Gastrocnemius medialis (tissue), 4 donors: ENCODE measurements around the gene TEX54.
A peak's percentile ranks its signal among the peaks of the same experiment; 100 is the strongest.

Experiments used
- POLR2A ChIP-seq, 2 donors: fragments of 450-650 bp; IDR thresholded peaks; one replicate each; pipeline ENCODE4 v1.6.1; 2017; ENCODE audit warnings: antibody characterized with exemption in 2 of 2, mild to moderate bottlenecking in 2 of 2, moderate library complexity in 2 of 2
- TF ChIP-seq, protein P1 (sequence below), 5 experiments: fragments of 450-650 bp in 3 of 5; fragments of 200-600 bp in 2 of 5; sonication (generic) in 2 of 5; IDR thresholded peaks in 4 of 5; conservative IDR thresholded peaks in 1 of 5; 1 replicate in 4 of 5; 2 replicates in 1 of 5; pipeline ENCODE4 v1.5.1; 2016 to 2019; ENCODE audit warnings: antibody characterized with exemption in 5 of 5, mild to moderate bottlenecking in 3 of 5, moderate library complexity in 3 of 5

DNA sequence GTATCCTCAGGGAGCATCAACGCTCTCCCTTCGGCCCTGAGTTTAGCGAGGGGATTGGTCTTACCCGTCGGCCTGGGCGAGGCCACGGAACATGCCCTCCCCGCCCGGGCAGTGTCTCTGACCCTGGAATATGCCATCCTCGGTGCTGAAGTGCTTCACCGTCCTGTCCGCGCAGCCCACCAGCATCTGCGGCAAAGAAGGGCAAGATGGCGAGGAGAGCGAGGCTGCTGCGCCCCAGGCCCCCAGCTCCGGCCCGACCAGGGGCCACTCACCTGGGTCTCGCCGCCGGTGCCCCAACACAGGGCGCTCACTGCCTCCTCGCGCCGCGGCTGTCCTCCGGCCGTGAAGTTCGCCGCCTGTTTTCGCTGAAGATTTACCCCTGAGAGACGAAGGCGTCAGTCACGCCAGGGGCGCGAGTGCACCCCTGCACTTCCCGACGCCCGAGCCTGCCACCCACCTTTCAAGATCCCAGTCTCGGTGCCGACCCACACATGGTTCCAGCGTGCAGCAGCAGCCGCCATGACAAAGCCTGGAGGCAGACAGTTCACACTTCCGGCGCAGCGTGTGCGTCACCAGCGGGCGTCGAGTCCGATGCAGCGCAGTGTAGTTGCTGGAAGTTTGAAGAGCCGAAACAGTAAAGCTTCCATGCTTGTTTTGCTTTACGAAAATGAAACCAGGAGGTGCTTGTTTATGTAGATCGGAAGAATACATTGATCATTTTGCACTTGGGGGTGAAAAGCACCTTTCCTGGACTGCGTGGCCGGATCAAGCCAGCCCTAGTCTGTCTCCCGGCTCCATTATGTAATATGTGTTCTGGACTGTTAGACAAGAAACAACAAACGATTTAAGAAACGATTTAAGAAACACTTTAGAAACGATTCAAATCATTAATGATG, 6.7 kb upstream of the TEX54 start, which contains the start of gene WDR74:
- TF ChIP-seq, protein P1, sequence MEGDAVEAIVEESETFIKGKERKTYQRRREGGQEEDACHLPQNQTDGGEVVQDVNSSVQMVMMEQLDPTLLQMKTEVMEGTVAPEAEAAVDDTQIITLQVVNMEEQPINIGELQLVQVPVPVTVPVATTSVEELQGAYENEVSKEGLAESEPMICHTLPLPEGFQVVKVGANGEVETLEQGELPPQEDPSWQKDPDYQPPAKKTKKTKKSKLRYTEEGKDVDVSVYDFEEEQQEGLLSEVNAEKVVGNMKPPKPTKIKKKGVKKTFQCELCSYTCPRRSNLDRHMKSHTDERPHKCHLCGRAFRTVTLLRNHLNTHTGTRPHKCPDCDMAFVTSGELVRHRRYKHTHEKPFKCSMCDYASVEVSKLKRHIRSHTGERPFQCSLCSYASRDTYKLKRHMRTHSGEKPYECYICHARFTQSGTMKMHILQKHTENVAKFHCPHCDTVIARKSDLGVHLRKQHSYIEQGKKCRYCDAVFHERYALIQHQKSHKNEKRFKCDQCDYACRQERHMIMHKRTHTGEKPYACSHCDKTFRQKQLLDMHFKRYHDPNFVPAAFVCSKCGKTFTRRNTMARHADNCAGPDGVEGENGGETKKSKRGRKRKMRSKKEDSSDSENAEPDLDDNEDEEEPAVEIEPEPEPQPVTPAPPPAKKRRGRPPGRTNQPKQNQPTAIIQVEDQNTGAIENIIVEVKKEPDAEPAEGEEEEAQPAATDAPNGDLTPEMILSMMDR (IDR thresholded peaks at IDR 0.05 in 4 of 5, conservative IDR thresholded peaks at IDR 0.05 in 1 of 5), result no peak
- peak; percentile 70 to 79 for TF ChIP-seq POLR2A (IDR thresholded peaks at IDR 0.05)
